Measurements from ENCODE around the gene APOE.
"Not testable (repeated sequence)": the region's sequence is repeated elsewhere in the genome, so short reads cannot be mapped to it uniquely, and the experiment has no call there.

Gene APOE

GRCh38 chr19:44909775-44910174 is 4.2 kb downstream of the APOE start:
- no peak for DNase-seq (ENCODE audit: low read depth in 2 of 2)

- not testable (repeated sequence) for DNase-seq (ENCODE audit: low read depth in 2 of 2)
These were observed 6.3 kb downstream of the APOE start for GRCh38 chr19:44911896-44912295.

GRCh38 chr19:44912854-44913253 is 7.3 kb downstream of the APOE start:
- no peak for DNase-seq (ENCODE audit: low read depth in 2 of 2)

GRCh38 chr19:44913512-44914432 is 8.2 kb downstream of the APOE start:
- not testable (repeated sequence) for DNase-seq (ENCODE audit: low read depth in 2 of 2)

GRCh38 chr19:44914433-44915206 is 9.0 kb downstream of the APOE start, which contains the start of gene APOC1:
TSS of gene APOC1 (plus strand) at chr19:44914608. CDS start at chr19:44914892, 284 bp downstream.
- peak; percentile 42 to 43 for DNase-seq (ENCODE audit: low read depth in 2 of 2)

GRCh38 chr19:44924243-44924725 is 18.7 kb downstream of the APOE start:
- no peak for DNase-seq (ENCODE audit: low read depth in 2 of 2)

GRCh38 chr19:44925114-44925891 is 19.7 kb downstream of the APOE start:
- no peak for DNase-seq (ENCODE audit: low read depth in 2 of 2)

GRCh38 chr19:44926245-44927077 is 20.9 kb downstream of the APOE start:
- not testable (repeated sequence) for DNase-seq (ENCODE audit: low read depth in 2 of 2)

- DNase-seq (ENCODE audit: low read depth in 2 of 2), result no peak
These were observed 22.1 kb downstream of the APOE start for GRCh38 chr19:44927746-44928145.

GRCh38 chr19:44930088-44930487 is 24.5 kb downstream of the APOE start:
- no peak for DNase-seq (ENCODE audit: low read depth in 2 of 2)

GRCh38 chr19:44931541-44931940 is 25.9 kb downstream of the APOE start:
- no peak for DNase-seq (ENCODE audit: low read depth in 2 of 2)

GRCh38 chr19:44939668-44940067 is 34.1 kb downstream of the APOE start:
- DNase-seq (ENCODE audit: low read depth in 2 of 2), result no peak

- no peak for DNase-seq (ENCODE audit: low read depth in 2 of 2)
These were observed 36.5 kb downstream of the APOE start, which contains the start of gene APOC4 for GRCh38 chr19:44942067-44942571. TSS of gene APOC4 (plus strand) at chr19:44942237. CDS start at chr19:44942278, 41 bp downstream.

- no peak for DNase-seq (ENCODE audit: low read depth in 2 of 2)
These were observed 38.2 kb downstream of the APOE start for GRCh38 chr19:44943801-44944249.

- no peak for DNase-seq (ENCODE audit: low read depth in 2 of 2)
These were observed 41.5 kb downstream of the APOE start for GRCh38 chr19:44947041-44947581.

GRCh38 chr19:44948237-44948636 is 42.6 kb downstream of the APOE start:
- DNase-seq (ENCODE audit: low read depth in 2 of 2), result no peak

GRCh38 chr19:44948763-44949374 is 43.3 kb downstream of the APOE start:
- no peak for DNase-seq (ENCODE audit: low read depth in 2 of 2)

GRCh38 chr19:44949550-44949949 is 44.0 kb downstream of the APOE start:
- DNase-seq (ENCODE audit: low read depth in 2 of 2), result no peak
